GM21825 (cell line): ENCODE data around the gene MCF2L2.
"Not testable (repeated sequence)": the region's sequence is repeated elsewhere in the genome, so short reads cannot be mapped to it uniquely, and the experiment has no call there.

Experiments
- ATAC-seq: cut with Tn5 transposase; IDR thresholded peaks from one replicate; pipeline ENCODE4 v1.9.1; 2021; ENCODE audit warnings: mild to moderate bottlenecking, moderate library complexity; ENCODE audit not compliant: unreplicated experiment

Gene MCF2L2

DNA sequence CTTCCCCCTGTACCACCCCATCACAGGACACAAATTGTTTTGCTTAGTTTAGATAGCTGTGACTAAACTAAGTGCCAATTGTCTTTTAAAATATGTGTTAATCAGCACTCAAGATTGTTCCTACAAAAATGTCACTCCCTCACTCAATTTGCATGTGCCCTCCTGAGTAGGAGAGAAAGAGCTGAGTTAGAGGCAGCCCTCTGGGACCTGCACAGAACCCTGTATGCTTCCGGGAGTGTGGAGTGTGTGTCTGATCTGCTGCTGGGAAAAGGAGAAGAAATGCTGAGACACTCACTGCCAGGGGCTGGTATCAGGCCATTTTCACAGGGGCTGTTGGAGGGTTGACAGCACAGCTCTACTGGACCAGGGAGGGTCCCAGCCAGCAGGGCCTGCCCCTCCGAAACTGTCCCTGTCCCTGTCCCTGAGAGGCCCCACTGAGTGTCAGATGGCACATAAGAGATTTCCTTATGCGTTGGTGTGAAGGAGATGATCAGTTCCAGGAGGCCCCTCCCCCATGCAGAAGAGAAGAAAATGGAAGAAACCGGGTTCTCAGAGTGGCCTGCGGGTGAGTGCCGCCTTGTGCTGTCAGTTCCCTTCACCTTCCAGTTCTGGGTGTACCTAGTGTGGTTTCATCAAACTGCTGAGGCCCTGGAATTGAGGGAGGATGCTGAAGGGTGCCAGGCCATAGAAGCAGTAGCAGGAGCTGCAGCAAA is 179.3 kb downstream of the MCF2L2 start:
- no peak for ATAC-seq

DNA sequence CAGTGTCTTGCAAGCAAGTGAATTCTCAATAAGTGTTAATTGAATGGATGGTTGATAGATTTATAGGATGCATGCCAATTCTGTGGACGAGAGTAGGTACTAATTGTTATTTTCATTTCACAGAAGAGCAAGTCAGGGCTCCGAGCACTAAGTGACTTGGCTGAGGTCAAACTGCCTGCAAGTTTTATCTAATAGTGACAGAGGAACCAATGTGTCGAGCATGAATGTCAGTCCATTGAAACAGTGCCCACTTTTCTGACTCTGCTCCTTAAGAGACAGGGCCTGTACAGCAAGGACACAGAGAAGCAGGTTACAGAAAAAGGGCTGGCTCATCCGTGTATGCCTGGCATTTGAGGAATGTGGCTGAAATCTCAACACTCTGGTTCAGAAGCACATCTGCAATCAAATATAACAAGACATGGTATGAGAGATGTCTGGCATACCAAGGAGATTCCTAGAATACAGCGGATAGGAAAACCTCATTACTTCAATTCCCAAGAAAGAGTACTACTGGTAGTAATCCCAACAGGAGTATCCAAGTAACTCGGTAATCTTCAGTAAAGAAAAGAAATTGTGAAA is 181.3 kb downstream of the MCF2L2 start:
- no peak for ATAC-seq

DNA sequence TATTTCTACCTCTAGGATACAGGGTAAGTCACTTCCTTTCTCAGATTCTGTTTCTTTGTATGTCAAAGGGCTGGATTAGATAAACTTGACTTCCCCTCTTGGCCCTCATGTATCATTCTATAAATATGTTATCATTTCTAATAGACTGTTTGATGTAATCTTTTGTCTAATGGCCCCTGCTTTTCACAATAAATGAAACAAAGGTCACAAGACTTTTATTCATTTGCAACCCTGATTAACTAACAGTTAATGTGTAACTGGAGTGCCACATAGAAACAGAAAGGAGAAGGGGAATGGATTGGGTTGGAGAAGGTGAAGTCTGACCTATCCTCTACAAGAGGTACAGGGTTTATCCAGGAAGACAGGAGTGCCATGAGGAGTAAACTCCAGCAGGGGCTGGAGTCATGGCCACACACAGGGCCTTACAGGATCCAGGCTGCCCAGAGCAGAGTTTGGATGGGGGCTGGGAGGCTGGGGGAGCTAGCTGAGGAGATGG is 183.4 kb downstream of the MCF2L2 start:
- ATAC-seq, result no peak

DNA sequence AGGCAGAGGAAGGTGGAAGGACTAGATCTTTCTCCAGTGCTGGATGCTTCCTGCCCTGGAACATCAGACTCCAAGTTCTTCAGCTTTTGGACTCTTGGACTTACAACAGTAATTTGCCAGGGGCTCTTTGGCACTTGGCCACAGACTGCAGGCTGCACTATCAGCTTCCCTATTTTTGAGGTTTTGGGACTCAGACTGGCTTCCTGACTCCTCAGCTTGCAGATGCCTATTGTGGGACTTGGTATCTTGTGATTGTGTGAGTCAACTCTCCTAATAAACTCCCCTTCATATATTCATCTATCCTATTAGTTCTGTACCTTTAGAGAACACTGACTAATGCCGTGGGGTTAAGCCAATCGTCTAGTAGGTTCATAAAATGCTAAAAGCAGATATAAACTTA is 184.2 kb downstream of the MCF2L2 start:
- no peak for ATAC-seq

DNA sequence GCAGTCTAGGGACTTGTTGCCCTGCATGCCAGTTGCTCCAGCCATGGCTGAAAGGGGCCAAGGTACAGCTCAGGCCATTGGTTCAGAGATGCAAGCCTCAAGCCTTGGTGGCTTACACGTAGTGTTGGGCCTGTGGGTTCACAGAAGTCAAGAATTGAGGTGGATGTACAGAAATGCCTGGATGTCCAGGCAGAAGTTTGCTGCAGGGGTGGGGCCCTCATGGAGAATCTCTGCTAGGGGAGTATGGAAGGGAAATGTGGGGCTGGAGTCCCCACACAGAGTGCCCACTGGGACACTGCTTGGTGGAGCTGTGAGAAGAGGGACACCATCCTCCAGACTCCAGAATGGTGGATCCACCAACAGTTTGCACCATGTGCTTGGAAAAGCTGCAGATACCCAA is 186.0 kb downstream of the MCF2L2 start:
- ATAC-seq, result no peak

DNA sequence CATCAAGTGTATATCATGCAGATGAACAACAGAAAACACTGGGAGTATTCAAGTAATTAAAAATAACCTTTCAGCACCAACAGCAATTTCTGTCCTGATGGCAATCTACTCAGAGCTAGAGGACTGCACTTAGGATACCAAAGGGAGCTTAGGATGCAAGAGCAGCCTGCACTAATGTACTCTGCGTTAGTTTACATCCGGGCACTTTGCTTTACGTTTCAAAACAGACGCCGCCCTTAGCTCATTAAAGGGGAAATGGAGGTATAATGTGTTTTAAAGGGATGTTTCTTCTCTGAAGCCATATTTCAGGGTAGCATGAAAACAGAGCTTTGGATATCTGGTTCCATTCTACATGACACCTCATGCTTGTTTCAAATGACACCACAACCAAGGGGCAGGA is 189.4 kb downstream of the MCF2L2 start:
- ATAC-seq, result no peak

DNA sequence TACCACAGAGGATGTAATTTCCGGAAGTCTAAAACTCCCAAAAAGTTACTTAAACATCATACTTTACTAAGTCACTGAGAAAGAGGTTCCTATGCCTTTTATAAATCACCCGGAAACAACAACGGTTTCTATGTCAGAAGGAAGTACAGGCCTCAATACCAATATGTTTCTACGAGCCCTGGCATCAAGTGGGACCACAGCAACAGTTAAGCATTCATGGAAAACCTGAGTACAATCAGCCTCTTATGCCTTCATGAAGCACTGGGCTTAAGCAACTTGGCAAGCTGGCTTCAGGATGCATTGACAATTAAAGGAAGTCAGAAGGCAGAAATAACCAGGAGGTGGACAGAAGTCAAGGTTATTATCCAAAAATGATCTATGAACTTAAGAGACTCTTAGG is 194.5 kb downstream of the MCF2L2 start:
- no peak for ATAC-seq

DNA sequence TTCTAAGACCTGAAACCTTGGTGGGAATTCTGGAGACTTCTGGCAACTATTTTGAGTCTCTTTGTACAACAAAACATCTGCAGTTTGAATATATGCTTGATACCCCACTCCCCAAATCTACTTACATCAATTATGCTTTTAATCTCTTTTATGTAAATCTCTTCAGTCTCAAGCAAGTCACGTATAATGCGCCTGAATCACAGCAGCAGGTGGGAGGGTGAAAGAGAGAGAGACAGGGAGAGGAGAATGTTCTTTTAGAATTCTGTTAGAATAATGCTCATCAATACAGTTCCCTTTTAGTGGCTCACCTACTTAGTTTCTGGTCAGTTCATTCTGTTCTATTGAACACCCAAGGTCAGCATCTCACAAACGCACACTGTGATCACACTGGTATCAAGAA is 197.6 kb downstream of the MCF2L2 start:
- no peak for ATAC-seq

DNA sequence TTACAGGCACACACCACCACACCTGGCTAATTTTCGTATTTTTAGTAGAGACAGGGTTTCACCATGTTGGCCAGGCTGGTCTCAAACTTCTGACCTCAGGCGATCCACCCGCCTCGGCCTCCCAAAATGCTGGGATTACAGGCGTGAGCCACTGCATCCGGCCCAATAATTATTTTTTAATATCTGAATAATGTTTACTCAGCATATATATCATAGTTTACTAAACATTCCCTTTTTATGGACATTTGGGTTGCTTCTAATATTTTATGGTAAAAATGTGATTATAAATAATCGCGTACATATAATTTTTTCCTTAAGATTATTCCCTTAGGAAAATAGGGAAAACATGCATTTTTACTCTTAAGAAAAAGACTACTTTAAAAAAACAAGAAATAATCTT is 198.2 kb downstream of the MCF2L2 start:
- not testable (repeated sequence) for ATAC-seq

DNA sequence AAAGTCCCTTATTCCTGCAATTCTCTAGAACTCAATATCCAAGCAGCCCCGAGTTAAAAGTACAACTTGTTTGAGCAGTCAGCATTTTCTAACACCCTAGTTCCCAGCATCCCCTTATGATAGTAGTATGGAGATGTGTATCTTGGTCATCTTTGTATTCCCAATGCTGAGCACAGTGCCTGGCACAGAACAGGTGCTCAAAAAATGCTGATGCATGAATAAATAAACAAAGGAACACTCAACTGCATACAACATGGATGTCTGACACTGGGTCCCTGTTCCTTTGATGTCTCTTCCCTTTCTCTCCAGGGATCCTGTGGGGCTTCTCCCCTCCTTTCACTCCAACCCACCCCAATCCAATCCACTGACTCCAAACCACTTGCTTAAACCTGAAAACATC is 199.2 kb downstream of the MCF2L2 start:
- ATAC-seq, result no peak

DNA sequence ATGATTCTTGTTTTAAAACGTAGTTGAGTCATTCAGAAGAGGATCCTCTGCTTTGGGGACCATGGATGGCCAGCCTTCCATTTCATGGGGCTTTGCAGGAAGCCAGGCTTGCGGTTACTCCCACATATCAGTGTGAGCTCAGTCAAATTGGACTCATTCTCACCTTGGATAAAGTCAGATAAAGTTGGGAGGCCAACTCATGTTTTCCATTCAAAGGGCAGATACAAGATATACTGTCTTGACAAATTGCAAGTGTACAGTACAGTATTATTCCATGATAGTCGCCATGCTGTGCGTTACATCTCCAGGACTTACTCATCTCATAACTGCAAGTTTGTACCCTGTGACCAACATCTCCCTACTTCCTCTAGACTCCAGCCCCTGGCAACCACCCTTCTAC is 200.8 kb downstream of the MCF2L2 start:
- no peak for ATAC-seq

DNA sequence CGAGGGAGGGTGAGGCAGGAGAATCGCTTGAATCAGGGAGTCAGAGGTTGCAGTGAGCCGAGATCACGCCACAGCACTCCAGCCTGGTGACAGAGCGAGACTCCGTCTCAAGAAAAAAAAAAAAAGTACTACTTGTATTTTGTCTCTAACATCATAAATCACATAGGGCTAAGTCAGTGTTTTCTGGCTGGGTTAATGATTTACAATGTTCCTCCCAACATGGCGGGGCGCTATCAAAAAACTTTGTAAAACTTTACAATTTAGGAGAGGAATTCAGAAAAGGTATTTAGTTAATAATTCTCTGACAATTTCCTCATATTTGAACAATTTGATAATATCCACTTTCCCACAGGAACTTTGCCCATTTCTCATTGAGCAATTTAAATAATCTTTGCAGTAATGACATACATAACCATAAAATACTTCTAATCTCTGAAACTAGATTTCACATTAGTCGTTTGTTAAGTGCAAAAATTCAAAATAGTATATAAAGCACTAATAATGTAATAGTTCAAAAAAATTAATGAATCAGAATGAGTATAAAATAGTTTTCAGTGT is 202.0 kb downstream of the MCF2L2 start:
- no peak for ATAC-seq

DNA sequence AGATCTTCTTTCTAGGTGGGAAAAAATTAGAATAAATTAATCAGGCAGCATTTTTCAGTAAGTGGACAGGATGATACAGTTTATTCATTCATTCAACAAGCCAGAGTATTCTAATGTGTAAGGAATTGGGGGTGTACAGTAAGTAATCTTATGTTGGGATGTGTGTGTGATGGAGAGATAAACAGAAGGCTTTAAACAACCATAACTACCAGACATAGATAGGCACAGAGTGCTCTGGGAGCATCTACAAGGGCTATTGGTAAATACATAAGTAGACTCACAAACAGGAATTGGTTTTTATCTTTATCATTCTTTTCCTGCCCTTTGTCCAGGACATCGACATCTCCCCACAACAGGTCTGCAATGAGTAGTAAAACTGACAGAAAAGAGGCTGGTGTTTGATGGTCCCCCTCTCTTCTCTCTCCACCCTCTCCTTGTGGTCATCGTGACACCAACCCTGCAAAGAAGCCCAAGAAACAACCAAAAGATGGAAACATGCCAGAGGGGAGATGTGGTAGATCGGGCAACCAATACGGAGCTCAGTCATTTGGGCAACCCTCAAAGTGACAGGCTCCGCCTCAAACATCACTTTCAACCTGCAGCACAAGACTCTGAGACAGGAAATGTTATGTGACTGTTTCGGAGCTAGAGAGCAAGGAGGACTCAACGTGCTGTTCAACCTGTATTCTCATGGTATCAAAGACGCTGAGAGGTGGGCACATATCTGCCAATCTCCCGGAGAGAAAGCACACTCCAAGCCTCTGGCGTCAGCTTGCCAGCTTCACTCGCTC is 204.0 kb downstream of the MCF2L2 start:
- ATAC-seq, result no peak

DNA sequence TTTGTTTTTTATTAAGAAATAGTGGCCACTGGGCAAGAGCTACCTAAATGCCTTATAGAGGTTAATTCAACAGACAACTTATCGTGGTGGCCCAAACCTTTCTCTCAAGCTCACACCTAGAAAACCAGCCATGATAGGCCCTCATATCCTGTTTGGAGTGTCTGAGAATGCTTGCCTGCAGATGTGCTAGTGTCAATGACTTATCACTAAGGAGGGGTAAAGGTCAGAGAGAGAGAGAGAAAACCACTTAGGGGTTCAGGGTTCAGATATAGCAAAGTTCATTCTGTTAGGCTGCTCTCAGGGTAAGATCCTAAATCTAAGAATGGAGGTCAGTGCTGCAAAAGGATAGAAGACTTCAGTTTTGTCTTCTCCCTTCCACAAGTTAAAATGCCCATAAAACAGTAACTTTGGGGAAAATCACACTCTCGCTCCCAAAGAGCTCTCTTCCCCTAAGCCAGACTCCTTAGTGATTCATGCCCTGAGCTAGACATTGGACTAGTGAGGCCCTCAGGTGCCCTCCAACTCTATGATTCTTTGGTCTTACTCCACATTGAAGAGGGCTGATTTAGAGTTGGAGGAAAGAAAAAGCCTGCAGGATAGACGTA is 205.7 kb downstream of the MCF2L2 start:
- no peak for ATAC-seq

DNA sequence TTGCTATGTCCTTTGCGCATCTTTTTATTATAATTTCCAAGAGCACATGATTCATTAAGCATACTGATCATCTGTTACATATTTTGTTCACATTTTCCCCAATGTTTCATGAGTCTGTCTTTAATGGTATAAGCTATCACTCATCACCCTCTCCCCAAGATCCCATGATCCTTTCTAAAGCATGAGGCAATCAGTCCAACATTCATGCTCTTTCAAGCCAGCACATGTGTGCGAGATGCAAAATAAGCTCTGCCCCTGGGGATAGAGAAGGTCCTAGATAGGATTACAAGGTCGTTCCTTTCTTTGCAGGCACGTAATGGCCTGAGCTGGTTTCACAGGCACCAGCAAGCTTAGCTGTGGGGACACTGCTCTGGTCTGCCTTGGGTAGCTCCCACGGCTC is 207.6 kb downstream of the MCF2L2 start:
- no peak for ATAC-seq

DNA sequence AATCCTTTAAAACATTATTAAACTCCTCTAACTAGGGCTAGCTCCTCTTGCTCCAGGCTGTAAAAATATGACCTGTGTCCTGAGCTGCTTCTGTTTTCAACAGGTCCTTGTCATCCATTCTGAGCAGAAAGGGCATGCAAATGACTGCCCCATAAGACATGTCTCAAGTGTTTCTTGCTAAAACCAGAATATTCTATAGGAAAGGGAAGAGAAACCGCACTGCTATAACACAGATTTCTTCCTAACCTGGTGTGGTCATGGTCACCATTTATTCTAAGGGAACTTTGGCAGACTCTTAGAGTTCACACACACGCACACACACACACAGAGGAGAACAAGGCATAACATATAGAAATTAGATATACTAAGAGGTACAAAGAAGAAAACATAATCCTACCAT is 209.6 kb downstream of the MCF2L2 start:
- ATAC-seq, result no peak

DNA sequence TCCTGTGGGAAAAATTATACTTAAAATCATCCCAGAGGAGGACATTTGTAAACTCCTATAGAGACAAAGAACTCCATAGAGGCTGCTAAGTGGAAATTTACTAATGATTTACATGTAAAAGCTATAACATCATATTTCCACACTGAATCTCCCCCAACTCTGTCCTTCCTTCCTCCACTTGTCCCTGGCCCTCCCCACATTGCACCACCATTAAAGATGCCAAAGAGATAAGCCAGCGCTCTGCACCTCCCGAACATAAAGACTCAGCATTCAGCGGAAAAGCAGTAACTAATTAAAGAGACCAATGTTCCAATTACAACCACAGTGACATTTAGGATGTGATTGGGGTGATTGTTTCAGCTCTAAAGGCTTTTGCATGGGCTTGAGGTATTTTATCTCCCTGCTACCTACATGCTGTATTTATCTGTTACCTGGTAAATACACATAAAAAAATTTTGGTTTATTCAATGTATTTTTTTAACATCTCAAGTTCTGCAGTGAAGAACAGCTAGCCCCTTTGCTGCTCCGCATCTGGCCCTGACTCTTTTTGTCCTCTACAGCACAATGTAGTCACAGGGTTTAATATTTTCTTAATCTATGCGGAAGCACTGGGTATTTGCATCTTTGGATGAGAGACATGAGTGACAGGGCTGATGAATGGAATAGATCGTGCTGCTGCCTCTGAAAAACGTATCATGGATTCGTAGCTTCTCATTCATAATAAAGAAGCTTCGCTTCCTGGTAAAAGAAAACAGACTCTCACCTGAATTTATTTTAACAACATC is 210.7 kb downstream of the MCF2L2 start:
- ATAC-seq, result no peak

DNA sequence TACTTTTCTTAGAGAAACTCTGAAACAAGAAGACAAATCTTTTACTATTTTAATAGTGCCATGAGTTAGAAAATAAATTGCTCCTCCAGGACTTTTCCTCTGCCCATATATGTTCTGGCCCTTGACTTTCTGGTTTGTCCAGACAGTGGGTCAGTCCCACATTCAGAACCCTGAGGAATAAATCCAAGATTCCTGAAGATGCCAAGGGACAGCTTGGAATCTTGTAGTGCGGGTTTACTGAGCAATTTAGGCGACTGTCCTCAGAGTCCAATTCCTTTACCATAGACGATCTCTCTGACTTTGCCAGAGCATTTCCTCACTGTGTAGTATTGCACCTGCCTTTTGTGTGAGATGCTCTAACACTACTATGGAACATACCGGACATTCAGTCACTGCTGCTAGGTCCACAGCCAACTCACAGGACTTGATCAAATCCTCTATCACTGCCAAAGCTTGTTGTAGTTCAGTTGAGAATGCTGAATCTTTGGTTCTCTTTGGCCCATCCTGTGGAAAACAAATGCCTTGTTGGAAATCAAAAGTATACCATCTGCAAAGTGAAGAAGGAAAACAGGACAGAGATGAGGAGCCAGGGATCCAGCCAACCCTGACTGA is 212.7 kb downstream of the MCF2L2 start:
- ATAC-seq, result no peak

DNA sequence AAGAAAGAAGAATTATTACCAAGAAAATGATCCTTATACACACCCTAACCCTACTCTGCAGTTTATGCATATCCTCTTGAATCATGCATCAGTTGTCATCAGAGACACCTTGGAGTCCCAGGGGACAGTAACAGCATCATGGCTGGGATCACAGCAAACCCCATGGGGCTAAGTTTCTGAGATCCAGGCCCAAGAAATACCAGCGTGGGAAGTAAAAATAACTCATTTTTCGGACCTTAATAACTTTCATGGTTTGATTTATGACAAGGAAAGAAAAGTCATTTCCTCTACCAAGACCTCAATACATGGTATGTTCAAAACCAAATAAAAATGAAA is 214.2 kb downstream of the MCF2L2 start:
- no peak for ATAC-seq
